Glutamatergic neuron (in vitro differentiated cells): Measurements from ENCODE around the gene RGPD5. TPM values are rescaled to one million over a fixed set of nuclear protein-coding genes. Genes with fewer than 3 reads are reported as not detected.
"Not testable (repeated sequence)": the region's sequence is repeated elsewhere in the genome, so short reads cannot be mapped to it uniquely, and the experiment has no call there.

ENCODE experiments used
- DNase-seq: peaks from one replicate; pipeline ENCODE4 v3.0.0; 2022
- H3K27ac Mint-ChIP-seq: one replicate; pipeline ENCODE4 v1.8.0; 2020; ENCODE audit warnings: mild to moderate bottlenecking, mixed read lengths, inconsistent platforms; ENCODE audit not compliant: unreplicated experiment
- H3K27me3 Mint-ChIP-seq: one replicate; pipeline ENCODE4 v1.8.0; 2020; ENCODE audit warnings: mild to moderate bottlenecking, moderate library complexity, mixed read lengths, inconsistent platforms; ENCODE audit not compliant: unreplicated experiment
- H3K36me3 Mint-ChIP-seq: one replicate; pipeline ENCODE4 v1.8.0; 2020; ENCODE audit warnings: mild to moderate bottlenecking, mixed read lengths, inconsistent platforms; ENCODE audit not compliant: unreplicated experiment
- H3K4me1 Mint-ChIP-seq: one replicate; pipeline ENCODE4 v1.8.0; 2020; ENCODE audit warnings: mild to moderate bottlenecking, low read depth, mixed read lengths, inconsistent platforms; ENCODE audit not compliant: unreplicated experiment
- H3K4me3 Mint-ChIP-seq: one replicate; pipeline ENCODE4 v1.8.0; 2020; ENCODE audit warnings: mild to moderate bottlenecking, mixed read lengths, inconsistent platforms; ENCODE audit not compliant: unreplicated experiment
- H3K9me3 Mint-ChIP-seq: one replicate; pipeline ENCODE4 v1.8.0; 2020; ENCODE audit warnings: mild to moderate bottlenecking, moderate library complexity, mixed read lengths, inconsistent platforms; ENCODE audit not compliant: unreplicated experiment
- long read RNA-seq: library from polyadenylated mRNA; unstranded; transcript quantifications from one replicate; pipeline ENCODE4 v2.0.0, GENCODE V29; 2020; ENCODE audit not compliant: unreplicated experiment
- total RNA-seq: library from RNA; stranded (reverse); fragmentation: NEBNext Ultra II Directional; extraction: Animal tissue kit (Norgen Biotek cat#: 25700); gene quantifications from one replicate; pipeline ENCODE4 v1.2.1, GENCODE V29; 2021; ENCODE audit not compliant: unreplicated experiment

Gene RGPD5
- total RNA-seq: 88.5 TPM
- long read RNA-seq, partial matches to known transcripts: 1 of 1 reads
- long read RNA-seq, other reads (novel, unspliced or antisense): 0 of 1 reads

- not testable (repeated sequence) for H3K36me3 Mint-ChIP-seq, H3K4me3 Mint-ChIP-seq, H3K27ac Mint-ChIP-seq, DNase-seq, H3K4me1 Mint-ChIP-seq, H3K9me3 Mint-ChIP-seq, H3K27me3 Mint-ChIP-seq
Observed at GRCh38 chr2:109794074-109794737, at the start of gene RGPD5. TSS of gene RGPD5 (plus strand) at chr2:109794305. CDS start at chr2:109794466, 161 bp downstream.

- not testable (repeated sequence) for DNase-seq, H3K36me3 Mint-ChIP-seq, H3K27ac Mint-ChIP-seq, H3K4me3 Mint-ChIP-seq, H3K27me3 Mint-ChIP-seq, H3K4me1 Mint-ChIP-seq, H3K9me3 Mint-ChIP-seq
Observed at GRCh38 chr2:109751572-109751971, 42.5 kb upstream of the RGPD5 start.

GRCh38 chr2:109757163-109757824 lies 36.8 kb upstream of the RGPD5 start:
- H3K27ac Mint-ChIP-seq, H3K4me1 Mint-ChIP-seq, DNase-seq, H3K27me3 Mint-ChIP-seq, H3K4me3 Mint-ChIP-seq, H3K9me3 Mint-ChIP-seq, H3K36me3 Mint-ChIP-seq: not testable (repeated sequence)

- not testable (repeated sequence) for H3K4me3 Mint-ChIP-seq, H3K27ac Mint-ChIP-seq, DNase-seq, H3K36me3 Mint-ChIP-seq, H3K4me1 Mint-ChIP-seq, H3K27me3 Mint-ChIP-seq, H3K9me3 Mint-ChIP-seq
Observed at GRCh38 chr2:109760265-109761042, 33.7 kb upstream of the RGPD5 start.

- DNase-seq, H3K9me3 Mint-ChIP-seq, H3K27ac Mint-ChIP-seq, H3K4me1 Mint-ChIP-seq, H3K4me3 Mint-ChIP-seq, H3K27me3 Mint-ChIP-seq, H3K36me3 Mint-ChIP-seq: not testable (repeated sequence)
Observed at GRCh38 chr2:109761043-109761454, 33.1 kb upstream of the RGPD5 start.

GRCh38 chr2:109761976-109762375 lies 32.1 kb upstream of the RGPD5 start:
- not testable (repeated sequence) for H3K27ac Mint-ChIP-seq, H3K4me3 Mint-ChIP-seq, H3K9me3 Mint-ChIP-seq, H3K27me3 Mint-ChIP-seq, H3K36me3 Mint-ChIP-seq, DNase-seq, H3K4me1 Mint-ChIP-seq

- not testable (repeated sequence) for H3K36me3 Mint-ChIP-seq, DNase-seq, H3K27me3 Mint-ChIP-seq, H3K4me1 Mint-ChIP-seq, H3K27ac Mint-ChIP-seq, H3K9me3 Mint-ChIP-seq, H3K4me3 Mint-ChIP-seq
Observed at GRCh38 chr2:109766074-109766473, 28.0 kb upstream of the RGPD5 start.

GRCh38 chr2:109766886-109767578 lies 27.1 kb upstream of the RGPD5 start:
- not testable (repeated sequence) for H3K27ac Mint-ChIP-seq, H3K4me3 Mint-ChIP-seq, H3K9me3 Mint-ChIP-seq, H3K4me1 Mint-ChIP-seq, DNase-seq, H3K27me3 Mint-ChIP-seq, H3K36me3 Mint-ChIP-seq

GRCh38 chr2:109768934-109769333 lies 25.2 kb upstream of the RGPD5 start:
- H3K4me1 Mint-ChIP-seq, H3K27me3 Mint-ChIP-seq, DNase-seq, H3K36me3 Mint-ChIP-seq, H3K27ac Mint-ChIP-seq, H3K9me3 Mint-ChIP-seq, H3K4me3 Mint-ChIP-seq: not testable (repeated sequence)

- H3K36me3 Mint-ChIP-seq, DNase-seq, H3K27me3 Mint-ChIP-seq, H3K9me3 Mint-ChIP-seq, H3K4me3 Mint-ChIP-seq, H3K4me1 Mint-ChIP-seq, H3K27ac Mint-ChIP-seq: not testable (repeated sequence)
Observed at GRCh38 chr2:109779118-109779517, 15.0 kb upstream of the RGPD5 start.

GRCh38 chr2:109781147-109781816 lies 12.8 kb upstream of the RGPD5 start:
- H3K4me1 Mint-ChIP-seq, H3K4me3 Mint-ChIP-seq, H3K27ac Mint-ChIP-seq, DNase-seq, H3K9me3 Mint-ChIP-seq, H3K27me3 Mint-ChIP-seq, H3K36me3 Mint-ChIP-seq: not testable (repeated sequence)
